Right atrium auricular region (tissue), 2 donors: ENCODE data around the gene GPRC5D. TPM values are rescaled to one million over a fixed set of nuclear protein-coding genes. Genes with fewer than 3 reads are reported as not detected.

Experiments used
- DNase-seq: peaks from one replicate; pipeline ENCODE4 v3.0.0-alpha.2; 2019; ENCODE audit warnings: low spot score
- H3K27ac ChIP-seq, 2 donors: fragments of 200-600 bp; sonication (generic); 1 replicate in 1 of 2; 2 replicates in 1 of 2; pipeline ENCODE4 v1.5.1; 2016 to 2019
- H3K27me3 ChIP-seq, 2 donors: fragments of 200-600 bp; sonication (generic); one replicate each; pipeline versions ENCODE4 v1.5.1 to v1.6.0; 2017 to 2019
- H3K36me3 ChIP-seq: fragments of 200-600 bp; sonication (generic); one replicate; pipeline ENCODE4 v1.5.1; 2016
- H3K4me1 ChIP-seq, 2 donors: fragments of 200-600 bp; sonication (generic); one replicate each; pipeline versions ENCODE4 v1.5.1 to v1.6.0; 2017 to 2019
- H3K4me3 ChIP-seq, 2 donors: fragments of 200-600 bp; sonication (generic); 1 replicate in 1 of 2; 2 replicates in 1 of 2; pipeline ENCODE4 v1.5.1; 2017 to 2019; ENCODE audit warnings: mild to moderate bottlenecking in 1 of 2, moderate library complexity in 1 of 2
- H3K9me3 ChIP-seq, 2 donors: fragments of 200-600 bp; sonication (generic); one replicate each; pipeline ENCODE4 v1.5.1; 2019
- CTCF ChIP-seq, 2 donors: fragments of 200-600 bp; sonication (generic); IDR thresholded peaks; one replicate each; pipeline ENCODE4 v1.5.1; 2019; ENCODE audit warnings: antibody characterized with exemption in 2 of 2
- total RNA-seq, 2 donors: library from RNA; depleted of rRNA; stranded (reverse); fragments of >200 nt; gene quantifications; one replicate each; pipeline ENCODE4 v1.1.0, GENCODE V29; 2016

GPRC5D gene
- total RNA-seq, 2 donors from 2014 or later = not detected

GRCh38 chr12:12993367-12993766 lies 41.4 kb upstream of the GPRC5D start:
- Histone ChIP-seq H3K36me3 (peaks cover 9% of the 10 kb centered on the region), H3K27ac (peak overlapping the region; percentile 17 to 69), H3K27me3 (no peaks in the 10 kb centered on the region), H3K4me3 (no peak overlapping the region), H3K4me1 (peaks cover 0 to 29% of the 10 kb centered on the region in 2 donors), H3K9me3 (no peaks in the 10 kb centered on the region)
- no peak for TF ChIP-seq CTCF (IDR thresholded peaks at IDR 0.05)
- no peak for DNase-seq

DNA sequence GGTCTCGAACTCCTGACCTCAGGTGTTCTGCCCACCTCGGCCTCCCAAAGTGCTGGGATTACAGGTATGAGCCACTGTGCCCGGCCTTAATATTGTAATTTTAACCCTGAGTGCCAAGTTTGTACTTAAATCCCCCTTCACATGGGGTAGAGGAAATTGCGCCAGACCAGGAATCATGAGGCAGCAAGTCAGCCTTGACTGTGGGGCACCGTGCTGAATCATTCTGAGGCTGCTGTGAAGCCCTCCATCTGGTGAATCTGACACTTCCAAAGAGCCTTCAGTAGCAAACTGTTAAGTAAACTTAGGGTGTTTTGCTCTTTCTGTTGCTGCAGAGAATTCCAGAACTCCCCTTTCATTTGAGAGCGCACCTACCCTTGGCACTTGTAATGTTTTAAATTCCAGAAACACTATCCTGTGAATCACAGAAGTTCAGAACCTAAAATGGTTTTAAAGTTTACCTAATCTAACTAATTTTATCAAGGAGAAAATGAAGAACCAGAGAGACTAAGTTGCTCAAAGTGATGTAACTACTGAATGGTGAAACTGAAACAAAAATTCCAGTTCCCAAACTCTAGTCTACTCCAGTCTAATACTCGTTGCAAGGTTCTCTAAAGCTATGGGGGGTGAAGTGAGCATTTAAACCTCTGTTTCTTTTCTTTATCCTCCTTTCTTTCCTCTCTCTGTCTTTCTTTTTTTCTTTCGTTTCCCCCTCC lies 40.6 kb upstream of the GPRC5D start:
- Histone ChIP-seq H3K4me1 (peaks cover 0 to 21% of the 10 kb centered on the region in 2 donors), H3K27me3 (no peaks in the 10 kb centered on the region), H3K4me3 (peak overlapping the region in 1 of 2 donors; percentile 6), H3K27ac (peak overlapping the region; percentile 17 to 69), H3K9me3 (no peaks in the 10 kb centered on the region), H3K36me3 (peaks cover 17% of the 10 kb centered on the region)
- peak; percentile 80 for DNase-seq
- TF ChIP-seq CTCF (IDR thresholded peaks at IDR 0.05) = no peak

DNA sequence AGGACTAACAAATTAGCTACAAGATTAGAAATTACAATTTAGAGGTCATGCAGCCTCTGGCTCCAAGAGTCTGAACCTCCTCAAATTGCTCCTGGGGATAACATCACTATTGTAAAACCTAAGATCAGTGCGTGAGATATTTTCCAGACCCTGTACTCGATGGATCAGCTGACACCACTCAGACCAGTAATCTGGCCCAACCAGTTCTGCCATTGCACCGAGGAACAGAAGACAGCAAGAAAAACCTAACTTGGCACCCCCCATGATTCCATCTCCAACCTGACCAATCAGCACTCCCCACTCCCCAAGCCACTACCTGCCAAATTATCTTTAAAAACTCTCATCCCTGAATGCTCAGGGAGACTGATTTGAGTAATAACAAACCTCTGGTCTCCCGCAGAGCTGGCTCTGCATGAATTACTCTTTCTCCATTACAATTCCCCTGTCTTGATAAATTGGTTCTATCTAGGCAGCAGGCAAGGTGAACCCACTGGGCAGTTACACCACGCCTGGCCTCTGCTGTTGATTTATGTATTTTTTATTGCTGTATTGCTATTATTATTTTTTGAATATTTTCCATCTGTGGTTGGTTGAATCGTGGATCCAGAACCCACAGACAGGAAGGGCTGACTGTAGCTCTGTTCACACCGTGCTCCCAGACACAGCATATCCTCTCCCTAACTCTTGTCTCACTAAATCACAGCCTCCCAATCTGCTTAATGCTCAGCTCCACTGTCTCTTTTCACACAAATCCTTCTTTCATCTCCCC lies 38.9 kb upstream of the GPRC5D start:
- Histone ChIP-seq H3K4me3 (no peak overlapping the region), H3K36me3 (peaks cover 34% of the 10 kb centered on the region), H3K4me1 (peaks cover 0 to 4% of the 10 kb centered on the region in 2 donors), H3K27me3 (no peaks in the 10 kb centered on the region), H3K9me3 (no peaks in the 10 kb centered on the region), H3K27ac (no peak overlapping the region)
- no peak for TF ChIP-seq CTCF (IDR thresholded peaks at IDR 0.05)
- DNase-seq = no peak

- DNase-seq = no peak
- H3K9me3 ChIP-seq = no peaks in the 10 kb centered on the region
- no peak overlapping the region for H3K4me3 ChIP-seq
- TF ChIP-seq CTCF (IDR thresholded peaks at IDR 0.05) = no peak
- no peak overlapping the region for H3K27ac ChIP-seq
- H3K27me3 ChIP-seq = no peaks in the 10 kb centered on the region
- peaks cover 37% of the 10 kb centered on the region for H3K36me3 ChIP-seq
- H3K4me1 ChIP-seq = no peaks in the 10 kb centered on the region
Measured at GRCh38 chr12:12987421-12987820, 35.5 kb upstream of the GPRC5D start.

- no peak for DNase-seq
- H3K27me3 ChIP-seq = no peaks in the 10 kb centered on the region
- no peaks in the 10 kb centered on the region for H3K4me1 ChIP-seq
- H3K4me3 ChIP-seq = no peak overlapping the region
- TF ChIP-seq CTCF (IDR thresholded peaks at IDR 0.05) = no peak
- peaks cover 39% of the 10 kb centered on the region for H3K36me3 ChIP-seq
- H3K27ac ChIP-seq = no peak overlapping the region
- no peaks in the 10 kb centered on the region for H3K9me3 ChIP-seq
Measured at GRCh38 chr12:12986775-12987331, 34.9 kb upstream of the GPRC5D start.
